ENCODE measurements around the gene NDUFB4.

DNA sequence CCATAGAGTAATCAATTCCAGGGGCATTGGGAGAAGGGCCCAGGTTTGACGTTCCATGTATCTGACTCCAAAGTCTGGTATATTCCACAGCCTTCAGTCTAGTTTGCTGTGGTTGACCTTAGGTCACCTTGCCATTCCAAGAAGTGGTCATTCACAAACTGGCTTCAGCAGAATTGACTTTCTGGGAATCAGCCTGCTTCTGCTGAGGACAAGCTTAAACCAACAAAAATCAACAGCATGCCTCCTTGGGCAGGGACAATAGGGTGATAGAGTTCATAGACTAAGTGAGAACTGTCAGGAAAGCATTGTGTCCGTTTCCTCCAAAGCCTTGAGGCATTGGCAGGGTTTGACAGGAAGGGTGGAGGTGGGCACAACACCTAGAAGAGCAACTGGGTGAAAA is 24.1 kb upstream of the NDUFB4 start:
- TF ChIP-seq, protein P1, sequence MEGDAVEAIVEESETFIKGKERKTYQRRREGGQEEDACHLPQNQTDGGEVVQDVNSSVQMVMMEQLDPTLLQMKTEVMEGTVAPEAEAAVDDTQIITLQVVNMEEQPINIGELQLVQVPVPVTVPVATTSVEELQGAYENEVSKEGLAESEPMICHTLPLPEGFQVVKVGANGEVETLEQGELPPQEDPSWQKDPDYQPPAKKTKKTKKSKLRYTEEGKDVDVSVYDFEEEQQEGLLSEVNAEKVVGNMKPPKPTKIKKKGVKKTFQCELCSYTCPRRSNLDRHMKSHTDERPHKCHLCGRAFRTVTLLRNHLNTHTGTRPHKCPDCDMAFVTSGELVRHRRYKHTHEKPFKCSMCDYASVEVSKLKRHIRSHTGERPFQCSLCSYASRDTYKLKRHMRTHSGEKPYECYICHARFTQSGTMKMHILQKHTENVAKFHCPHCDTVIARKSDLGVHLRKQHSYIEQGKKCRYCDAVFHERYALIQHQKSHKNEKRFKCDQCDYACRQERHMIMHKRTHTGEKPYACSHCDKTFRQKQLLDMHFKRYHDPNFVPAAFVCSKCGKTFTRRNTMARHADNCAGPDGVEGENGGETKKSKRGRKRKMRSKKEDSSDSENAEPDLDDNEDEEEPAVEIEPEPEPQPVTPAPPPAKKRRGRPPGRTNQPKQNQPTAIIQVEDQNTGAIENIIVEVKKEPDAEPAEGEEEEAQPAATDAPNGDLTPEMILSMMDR (IDR thresholded peaks at IDR 0.05; ENCODE audit: low read depth, low read length): no peak
- no peak for TF ChIP-seq EZH2phosphoT487 (IDR thresholded peaks at IDR 0.05; ENCODE audit: low read depth)
